Lower leg skin (tissue), 4 donors: ENCODE results near the gene WBP1L. TPM values are rescaled to one million over a fixed set of nuclear protein-coding genes. Genes with fewer than 3 reads are reported as not detected.
A peak's percentile ranks its signal among the peaks of the same experiment; 100 is the strongest.

Experiments used
- DNase-seq, 2 donors: peaks; one replicate each; pipeline ENCODE4 v3.0.0-alpha.2; 2019; ENCODE audit warnings: low spot score in 2 of 2
- H3K4me3 ChIP-seq: fragments of 200-600 bp; sonication (generic); 2 replicates; pipeline ENCODE4 v1.5.1; 2017; ENCODE audit warnings: mild to moderate bottlenecking, low read depth; ENCODE audit not compliant: poor library complexity, severe bottlenecking
- POLR2A ChIP-seq, 2 donors: fragments of 450-650 bp; IDR thresholded peaks; one replicate each; pipeline ENCODE4 v1.6.1; 2016 to 2017; ENCODE audit warnings: antibody characterized with exemption in 2 of 2, mild to moderate bottlenecking in 1 of 2, moderate library complexity in 1 of 2
- WGBS, 2 donors: methylation state at CpG; one replicate each; pipeline ENCODE4 v1.1.5; 2018; 5-methylcytosine and 5-hydroxymethylcytosine counted together
- intact Hi-C: fragments of 100-400 bp; cut with DNase I; formaldehyde crosslinking; loops from one replicate; pipeline ENCODE4 v1.15.0; 2023; ENCODE audit warnings: low total_unique reads
- total RNA-seq, 4 donors: library from RNA; depleted of rRNA; stranded (reverse); fragments of >200 nt; gene quantifications; one replicate each; pipeline ENCODE4 v1.1.0, GENCODE V29; 2016
- TF ChIP-seq, protein P1 (sequence below), 3 donors: fragments of 450-650 bp; IDR thresholded peaks; one replicate each; pipeline ENCODE4 v1.5.1; 2016; ENCODE audit warnings: antibody characterized with exemption in 3 of 3, mild to moderate bottlenecking in 3 of 3, moderate library complexity in 2 of 3

WBP1L gene
- total RNA-seq, 4 donors from 2014 or later, result 144 to 171 (median 163) TPM

DNA sequence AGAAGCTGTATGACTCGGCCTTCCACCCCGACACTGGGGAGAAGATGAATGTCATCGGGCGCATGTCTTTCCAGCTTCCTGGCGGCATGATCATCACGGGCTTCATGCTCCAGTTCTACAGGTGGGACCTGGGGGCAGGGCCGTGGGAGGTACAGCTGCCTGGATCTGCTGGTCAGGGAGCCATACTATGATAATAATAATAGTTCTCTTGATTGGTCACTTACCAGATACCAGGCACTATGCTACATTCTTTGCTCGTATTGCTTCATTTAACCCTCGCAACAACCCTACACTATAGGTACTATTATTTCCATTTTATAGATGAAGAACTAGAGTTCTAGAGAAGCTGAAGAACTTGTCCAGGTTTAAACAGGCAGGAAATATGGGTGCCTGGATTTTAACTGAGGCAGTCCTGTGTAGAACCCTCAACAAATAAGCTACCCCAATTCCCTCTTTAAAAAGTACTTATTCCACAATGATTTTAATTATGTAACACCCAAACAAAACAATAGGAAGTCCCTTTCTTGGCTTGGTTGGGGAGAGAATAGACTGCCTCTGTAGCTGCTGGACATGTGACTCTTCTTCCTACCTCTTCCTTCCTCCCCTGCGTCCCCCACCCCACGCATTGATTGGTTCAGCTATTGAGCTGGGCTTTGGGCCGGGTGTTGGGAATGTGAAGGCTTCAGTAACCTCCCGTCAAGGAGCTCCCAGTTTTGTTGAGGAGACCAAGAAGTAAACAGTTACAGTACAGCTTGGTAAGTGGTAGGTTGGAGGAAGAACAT is 16.5 kb upstream of the WBP1L start:
- H3K4me3 ChIP-seq, result no peak overlapping the region
- intact Hi-C loops, result loop anchor here (5.0 kb wide), 1 partner anchor 175 kb away; no protein-coding TSS in a partner anchor
- no peak for TF ChIP-seq POLR2A (IDR thresholded peaks at IDR 0.05)
- TF ChIP-seq, protein P1, sequence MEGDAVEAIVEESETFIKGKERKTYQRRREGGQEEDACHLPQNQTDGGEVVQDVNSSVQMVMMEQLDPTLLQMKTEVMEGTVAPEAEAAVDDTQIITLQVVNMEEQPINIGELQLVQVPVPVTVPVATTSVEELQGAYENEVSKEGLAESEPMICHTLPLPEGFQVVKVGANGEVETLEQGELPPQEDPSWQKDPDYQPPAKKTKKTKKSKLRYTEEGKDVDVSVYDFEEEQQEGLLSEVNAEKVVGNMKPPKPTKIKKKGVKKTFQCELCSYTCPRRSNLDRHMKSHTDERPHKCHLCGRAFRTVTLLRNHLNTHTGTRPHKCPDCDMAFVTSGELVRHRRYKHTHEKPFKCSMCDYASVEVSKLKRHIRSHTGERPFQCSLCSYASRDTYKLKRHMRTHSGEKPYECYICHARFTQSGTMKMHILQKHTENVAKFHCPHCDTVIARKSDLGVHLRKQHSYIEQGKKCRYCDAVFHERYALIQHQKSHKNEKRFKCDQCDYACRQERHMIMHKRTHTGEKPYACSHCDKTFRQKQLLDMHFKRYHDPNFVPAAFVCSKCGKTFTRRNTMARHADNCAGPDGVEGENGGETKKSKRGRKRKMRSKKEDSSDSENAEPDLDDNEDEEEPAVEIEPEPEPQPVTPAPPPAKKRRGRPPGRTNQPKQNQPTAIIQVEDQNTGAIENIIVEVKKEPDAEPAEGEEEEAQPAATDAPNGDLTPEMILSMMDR (IDR thresholded peaks at IDR 0.05), result no peak
- 66 to 73% methylated on average over 13 of the region's 13 CpGs for WGBS, 2 donors
- DNase-seq, result no peak

DNA sequence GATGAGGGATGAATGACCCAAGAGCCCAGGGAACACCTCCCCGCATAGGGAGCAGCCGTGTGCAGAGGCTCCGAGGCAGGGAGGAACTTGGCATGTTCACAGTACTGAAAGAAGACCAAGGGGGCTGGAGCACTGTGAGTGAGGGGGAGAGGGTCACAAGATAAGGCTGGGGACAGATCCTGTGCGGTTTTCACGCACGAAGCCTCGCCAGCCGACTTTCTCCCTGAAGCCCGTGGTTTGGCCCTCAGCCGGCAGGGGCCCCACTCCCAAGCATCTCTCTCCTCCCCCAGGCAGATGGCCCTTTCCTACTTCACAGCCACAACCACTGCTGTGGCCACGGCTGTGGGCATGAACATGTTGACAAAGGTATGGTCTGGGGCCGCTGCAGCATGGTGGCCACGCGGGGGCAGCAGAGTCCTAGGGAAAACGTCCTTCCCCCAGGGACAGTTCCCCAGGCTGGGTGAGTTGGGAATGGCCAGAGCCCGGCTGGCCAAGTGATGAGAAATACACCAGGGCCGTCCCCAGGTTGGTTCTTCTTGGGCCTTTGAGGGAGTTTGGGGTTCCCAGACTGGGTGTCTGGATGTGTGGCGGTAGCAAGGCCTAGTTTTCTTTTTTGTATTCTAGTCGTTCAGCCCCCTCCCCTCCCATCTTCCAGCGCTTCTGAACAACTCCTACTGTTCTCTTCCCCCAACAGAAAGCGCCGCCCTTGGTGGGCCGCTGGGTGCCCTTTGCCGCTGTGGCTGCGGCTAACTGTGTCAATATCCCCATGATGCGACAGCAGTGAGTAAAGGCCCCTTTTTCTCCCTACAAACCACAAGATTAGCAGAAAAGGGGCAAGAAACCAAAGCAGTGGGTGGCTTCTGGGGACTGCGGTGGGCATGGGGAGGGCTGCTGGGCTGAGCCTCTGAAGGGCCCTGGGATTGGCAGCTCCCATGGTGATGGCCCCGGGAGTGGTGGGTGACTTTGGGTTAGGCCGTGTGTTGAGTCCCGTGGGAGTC is 14.4 kb upstream of the WBP1L start:
- intact Hi-C loops, result loop anchor here (5.0 kb wide), 1 partner anchor 173 kb away; no protein-coding TSS in a partner anchor
- peak; percentile 67 to 97 for DNase-seq
- no peak overlapping the region for H3K4me3 ChIP-seq
- 52 to 54% methylated on average over 30 of the region's 30 CpGs for WGBS, 2 donors
- no peak for TF ChIP-seq POLR2A (IDR thresholded peaks at IDR 0.05)
- TF ChIP-seq, protein P1 (IDR thresholded peaks at IDR 0.05), result peak in 1 of 3 donors; percentile 86

DNA sequence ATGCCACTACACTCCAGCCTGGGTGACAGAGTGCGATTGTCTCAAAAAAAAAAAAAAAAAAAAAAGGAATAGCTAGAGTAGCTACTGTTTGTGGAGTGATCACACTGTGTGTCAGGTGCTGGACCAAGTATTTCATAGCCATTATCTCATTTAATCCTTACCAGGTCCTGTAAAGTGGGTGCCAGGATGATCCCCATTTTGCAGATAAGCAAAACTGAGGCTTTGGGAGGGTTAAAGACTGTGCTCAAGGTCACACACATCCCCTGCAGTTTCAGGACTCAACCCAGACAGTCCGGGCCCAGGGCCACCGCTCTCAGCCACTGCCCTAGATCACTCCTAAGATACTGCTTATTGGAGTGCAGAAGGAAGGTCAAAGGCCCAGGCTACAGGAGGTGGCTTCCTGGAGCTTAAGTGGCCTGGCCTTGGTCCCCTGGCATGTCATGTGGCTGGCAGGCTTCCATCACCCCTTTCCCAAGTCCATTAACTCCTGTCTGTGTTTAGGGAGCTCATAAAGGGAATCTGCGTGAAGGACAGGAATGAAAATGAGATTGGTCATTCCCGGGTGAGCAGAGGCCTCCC is 12.4 kb upstream of the WBP1L start:
- no peak for TF ChIP-seq POLR2A (IDR thresholded peaks at IDR 0.05)
- TF ChIP-seq, protein P1 (IDR thresholded peaks at IDR 0.05), result no peak
- DNase-seq, result no peak
- intact Hi-C loops, result no loop called here
- H3K4me3 ChIP-seq, result no peak overlapping the region
- WGBS, 2 donors, result 77 to 85% methylated on average over 5 of the region's 5 CpGs

DNA sequence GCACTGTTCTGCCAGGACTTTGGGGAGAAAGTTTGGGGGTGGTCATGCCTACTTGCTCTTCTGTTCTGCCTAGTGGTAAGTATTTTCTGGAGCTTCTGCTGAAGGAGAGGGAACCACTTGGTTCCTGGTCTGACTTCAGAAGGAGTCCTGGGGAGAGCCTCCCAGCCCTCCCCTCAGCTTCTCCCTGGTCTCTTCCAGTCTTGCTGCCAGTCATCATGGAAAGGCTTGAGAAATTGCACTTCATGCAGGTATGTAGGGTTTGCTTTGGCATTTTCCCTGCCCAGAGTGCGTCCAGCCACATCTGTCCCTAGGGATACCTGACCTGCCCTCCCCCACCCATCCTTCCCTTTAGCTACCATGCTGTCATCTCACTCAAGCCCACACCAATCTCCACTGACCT is 11.1 kb upstream of the WBP1L start:
- DNase-seq, result no peak
- intact Hi-C loops, result no loop called here
- H3K4me3 ChIP-seq, result no peak overlapping the region
- TF ChIP-seq, protein P1 (IDR thresholded peaks at IDR 0.05), result no peak
- no peak for TF ChIP-seq POLR2A (IDR thresholded peaks at IDR 0.05)
- WGBS, 2 donors, result 67 to 93% methylated on average over 1 of the region's 1 CpG

DNA sequence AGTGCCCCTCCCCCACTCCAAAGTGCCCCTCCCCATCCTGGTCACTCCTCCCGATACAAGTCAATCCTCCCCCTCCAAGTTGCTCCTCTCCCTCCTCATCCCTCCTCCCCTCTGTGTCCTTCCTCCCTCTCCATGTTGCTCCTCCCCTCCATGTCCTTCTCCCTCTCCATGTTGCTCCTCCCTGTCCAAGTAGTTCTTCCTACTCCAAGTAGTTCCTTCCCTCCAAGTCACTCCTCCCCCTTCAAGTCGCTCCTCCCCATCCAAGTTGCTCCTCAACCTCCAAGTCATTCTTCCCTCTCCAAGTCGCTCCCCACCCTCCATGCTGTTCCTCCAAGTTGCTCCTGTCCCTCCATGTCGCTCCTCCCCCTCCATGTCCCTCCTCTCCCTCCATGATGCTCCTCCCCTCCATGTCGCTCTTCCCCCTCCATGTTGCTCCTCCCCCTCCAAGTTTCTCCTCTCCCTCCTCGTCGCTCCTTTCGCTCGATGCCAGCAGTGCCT is 8.6 kb upstream of the WBP1L start:
- DNase-seq, result peak in 1 of 2 donors; percentile 40
- WGBS, 2 donors, result 70 to 71% methylated on average over 9 of the region's 9 CpGs
- H3K4me3 ChIP-seq, result no peak overlapping the region
- intact Hi-C loops, result no loop called here
- no peak for TF ChIP-seq POLR2A (IDR thresholded peaks at IDR 0.05)
- TF ChIP-seq, protein P1 (IDR thresholded peaks at IDR 0.05), result no peak
